Central memory CD4-positive, alpha-beta T cell (primary cell): Measurements from ENCODE around the gene GCNT4.

Source experiments
- DNase-seq: peaks from one replicate; pipeline ENCODE4 v3.0.0; 2022

The GCNT4 gene

GRCh38 chr5:75050415-75050814 lies 1.9 kb downstream of the GCNT4 start:
- no peak for DNase-seq

DNA sequence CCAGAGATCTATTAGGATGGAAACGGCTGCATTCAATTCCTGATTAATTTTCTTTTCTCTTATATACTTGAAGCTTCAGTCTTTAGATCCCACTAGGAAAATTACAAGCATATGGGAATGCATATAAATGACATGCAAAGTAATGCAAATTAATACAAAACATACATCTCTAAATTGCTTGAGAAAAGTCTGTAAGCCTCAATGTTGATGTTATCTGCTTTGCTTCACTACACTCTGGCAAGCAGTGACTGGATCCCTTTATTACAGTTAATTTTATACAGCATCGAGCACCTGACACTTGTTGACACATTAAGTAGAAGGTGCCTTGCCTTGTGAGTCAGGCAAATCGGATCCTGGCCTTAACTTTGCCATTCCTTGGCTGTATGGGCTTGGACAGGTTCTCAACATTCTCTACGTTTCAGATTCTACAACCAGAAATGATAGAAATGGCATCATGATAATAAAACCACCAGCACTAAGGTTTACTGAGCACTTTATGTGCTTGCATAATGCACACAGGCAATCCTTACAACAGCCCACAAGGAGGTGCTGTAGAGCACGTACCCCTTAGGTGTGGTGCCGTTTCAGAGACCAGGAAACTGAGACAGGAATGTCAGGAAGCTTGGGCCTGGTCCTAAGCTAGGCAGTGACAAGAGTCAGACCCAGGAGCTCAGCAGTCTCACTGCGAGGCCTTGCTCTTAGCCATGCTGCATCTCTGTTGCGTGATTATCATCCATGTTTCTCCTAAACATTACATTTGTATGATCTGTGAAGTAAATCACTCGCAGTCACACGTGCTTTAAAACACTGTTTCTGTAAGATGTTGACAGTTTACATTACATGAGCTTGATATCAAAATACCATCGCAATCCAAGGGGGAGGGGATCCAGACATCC lies 2.7 kb downstream of the GCNT4 start:
- peak; percentile 59 for DNase-seq

DNA sequence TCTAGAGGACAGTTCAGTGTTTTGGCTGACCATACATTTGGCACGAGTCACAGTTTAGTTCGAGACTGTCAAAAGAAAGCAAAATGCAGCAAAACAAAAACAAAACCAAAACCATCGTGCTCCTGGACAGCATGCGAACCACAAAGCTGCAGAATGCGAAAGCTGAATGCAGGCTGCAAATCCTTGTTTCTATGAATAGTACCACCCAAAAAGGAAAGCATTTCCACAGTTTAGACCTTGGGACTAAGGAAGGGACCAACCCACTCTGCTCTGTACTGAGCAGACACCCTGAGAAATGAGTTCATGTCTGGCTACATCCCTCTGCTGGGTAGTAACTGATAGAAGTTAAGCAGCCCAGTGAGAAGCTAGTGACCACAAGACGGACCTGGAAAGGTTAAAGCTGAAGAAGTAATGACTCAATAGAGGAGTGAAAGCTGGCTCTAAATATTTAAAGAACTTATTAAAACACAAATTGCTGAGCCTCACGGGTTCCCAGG lies 3.9 kb downstream of the GCNT4 start:
- DNase-seq = no peak

DNA sequence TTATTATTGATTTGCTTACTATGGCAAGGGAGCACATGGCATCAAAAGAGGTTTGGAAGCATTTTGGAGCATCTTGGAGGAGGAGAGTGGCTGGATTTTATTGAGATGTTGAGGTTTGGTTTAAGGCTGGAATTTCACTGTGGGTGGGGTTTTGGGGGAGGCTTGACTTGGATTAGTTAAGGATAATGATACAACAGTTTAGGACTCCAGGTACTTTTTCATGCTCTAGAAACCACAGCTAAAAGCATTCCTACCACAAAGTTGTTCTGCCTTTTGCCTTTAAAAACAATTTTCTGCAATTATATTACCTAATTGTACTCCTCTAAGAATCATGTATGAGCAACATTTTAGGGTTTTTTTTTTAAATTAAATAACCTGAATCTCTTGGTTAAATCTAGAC lies 5.0 kb downstream of the GCNT4 start:
- no peak for DNase-seq

DNA sequence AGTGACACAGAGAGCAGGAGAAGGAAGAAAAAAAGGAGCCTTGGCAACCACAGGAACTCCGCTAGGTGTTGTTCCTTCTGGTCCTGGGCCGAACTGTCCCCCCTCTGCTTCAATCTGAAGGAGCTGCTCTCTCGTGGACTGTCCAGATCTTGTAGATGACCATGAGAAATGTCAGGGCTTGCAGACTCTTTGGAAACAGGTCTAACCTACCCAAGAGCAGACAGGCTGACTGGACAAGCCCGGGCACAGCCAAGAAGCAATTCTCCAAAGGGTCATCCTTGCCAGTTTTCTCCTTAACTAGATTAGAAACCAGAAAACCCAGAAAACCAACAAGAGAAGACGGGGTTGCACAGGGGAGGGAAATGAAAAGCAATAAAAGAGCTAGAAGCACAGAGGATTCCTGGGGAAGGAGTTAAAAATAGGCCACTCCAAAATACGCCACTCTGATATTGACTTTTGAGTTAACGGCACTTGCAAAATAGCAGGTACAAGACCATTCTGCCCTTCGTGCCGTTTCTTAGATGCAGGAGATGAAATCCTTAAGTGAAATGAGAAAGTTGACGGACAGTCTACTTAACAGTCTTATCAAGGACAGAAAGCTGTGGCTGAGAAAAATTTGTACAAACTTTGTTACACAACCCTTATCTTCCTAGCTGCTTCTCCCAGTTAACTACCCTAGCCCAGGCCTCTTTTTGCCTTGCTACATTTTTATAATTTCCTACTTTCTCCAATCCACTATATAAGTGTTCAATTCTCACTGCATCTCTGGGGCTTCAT lies 5.8 kb downstream of the GCNT4 start:
- no peak for DNase-seq

DNA sequence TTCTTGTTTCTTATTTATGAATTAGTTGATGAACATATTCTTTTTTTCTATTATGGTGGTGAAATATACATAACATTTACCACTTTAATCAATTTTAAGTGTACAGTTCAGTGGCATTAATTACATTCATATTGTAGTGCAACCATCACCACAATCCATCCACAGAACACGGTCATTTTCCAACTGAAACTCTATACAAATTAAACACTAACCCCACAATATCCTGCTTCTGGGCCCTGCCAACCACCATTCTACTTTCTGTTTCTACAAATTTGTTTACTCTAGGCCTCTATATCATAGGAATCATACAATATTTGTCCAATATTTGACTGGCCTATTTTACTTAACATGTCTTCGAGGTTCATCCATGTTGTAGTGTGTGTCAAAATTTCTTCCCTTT lies 7.3 kb downstream of the GCNT4 start:
- DNase-seq = no peak

DNA sequence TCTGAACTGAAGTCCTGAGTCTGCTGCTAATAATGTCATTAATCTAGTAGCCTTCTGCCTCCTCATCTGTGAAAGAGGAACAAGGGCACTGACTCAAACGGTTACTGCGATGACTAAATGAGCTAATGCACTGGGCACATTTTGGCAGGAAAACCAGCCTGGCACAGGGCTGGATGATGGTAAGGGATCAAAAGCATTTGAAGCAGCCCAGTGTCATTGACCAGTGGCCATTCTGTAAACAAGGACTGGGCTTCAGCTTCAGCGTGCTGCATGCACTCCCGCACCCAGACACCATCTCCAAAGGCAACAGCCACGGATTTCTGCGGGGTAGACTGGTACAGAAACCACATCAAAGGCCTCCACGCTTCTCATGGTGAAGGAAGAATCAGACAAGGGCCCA lies 8.0 kb downstream of the GCNT4 start:
- DNase-seq = no peak

- DNase-seq = no peak
Measured at GRCh38 chr5:75043633-75044264, 8.6 kb downstream of the GCNT4 start.

DNA sequence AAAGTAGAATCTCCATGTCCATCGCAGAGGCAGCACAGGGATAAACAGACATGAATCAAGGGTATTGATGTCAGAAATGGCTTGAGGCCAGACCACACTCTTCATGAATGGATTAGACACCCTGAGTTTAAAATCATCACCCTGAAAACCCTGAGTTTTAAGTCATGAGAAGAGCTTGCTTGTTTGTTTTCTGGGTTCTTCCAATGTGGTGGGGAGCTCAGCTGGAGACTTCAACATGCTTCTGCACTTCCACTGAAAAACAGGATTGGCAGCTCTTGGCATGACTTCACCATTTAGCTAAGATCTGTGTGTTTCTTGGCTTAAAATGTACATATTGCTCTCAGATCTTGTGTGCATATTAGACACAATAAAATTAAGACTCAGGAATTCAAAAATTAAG lies 9.8 kb downstream of the GCNT4 start:
- DNase-seq = no peak

GRCh38 chr5:75040973-75041372 lies 11.4 kb downstream of the GCNT4 start:
- DNase-seq = no peak

DNA sequence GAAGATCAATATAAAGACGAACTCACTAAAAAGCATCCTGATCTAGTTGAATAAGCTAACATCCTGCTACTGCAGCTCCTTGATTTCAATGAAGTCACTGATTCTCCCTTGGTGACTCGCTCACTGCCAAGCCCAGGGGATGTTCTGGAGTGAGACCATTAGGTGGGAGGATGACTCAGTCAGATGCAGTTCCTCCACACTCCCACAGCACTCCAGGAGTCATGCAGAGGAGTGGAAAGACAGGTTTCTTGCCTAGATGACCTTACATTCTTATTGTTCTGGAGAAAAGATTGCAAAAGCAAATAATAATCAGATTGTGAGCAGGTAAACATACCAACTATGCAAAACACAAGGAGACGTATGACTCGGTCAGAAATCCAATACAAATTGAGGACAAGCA lies 15.3 kb downstream of the GCNT4 start:
- no peak for DNase-seq

DNA sequence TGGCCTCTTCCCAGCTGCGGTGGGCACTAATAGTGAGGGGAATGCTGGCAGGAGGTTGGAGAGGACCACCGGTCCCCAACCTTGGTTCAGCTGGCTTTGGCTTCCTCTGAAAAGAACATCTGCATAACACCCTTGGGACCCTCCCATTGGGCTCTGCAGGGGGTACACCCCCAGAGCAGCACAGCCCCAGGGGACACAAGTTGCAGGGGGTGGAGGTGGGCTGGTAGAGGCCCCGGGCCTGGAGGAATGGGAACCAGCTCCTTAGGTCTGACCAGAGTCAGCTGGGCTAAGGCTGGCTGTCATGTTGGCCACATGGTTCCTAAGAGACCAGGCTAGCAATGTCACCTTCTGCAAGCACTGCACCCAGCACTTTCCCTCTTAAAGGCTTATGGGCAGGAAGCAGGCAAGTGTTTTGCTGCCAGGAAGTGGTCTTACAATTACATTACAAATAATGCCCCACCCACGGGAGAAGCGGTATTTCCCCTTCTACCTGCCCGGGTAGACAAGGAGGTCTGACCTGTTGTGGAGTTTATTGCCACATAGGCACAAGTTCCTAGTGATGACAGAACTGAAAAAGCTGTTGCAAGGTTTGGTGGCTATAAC lies 18.1 kb downstream of the GCNT4 start:
- peak; percentile 47 for DNase-seq

- DNase-seq = no peak
Measured at GRCh38 chr5:75031366-75031765, 21.0 kb downstream of the GCNT4 start.

GRCh38 chr5:75028090-75028489 lies 24.3 kb downstream of the GCNT4 start:
- peak; percentile 40 for DNase-seq

DNA sequence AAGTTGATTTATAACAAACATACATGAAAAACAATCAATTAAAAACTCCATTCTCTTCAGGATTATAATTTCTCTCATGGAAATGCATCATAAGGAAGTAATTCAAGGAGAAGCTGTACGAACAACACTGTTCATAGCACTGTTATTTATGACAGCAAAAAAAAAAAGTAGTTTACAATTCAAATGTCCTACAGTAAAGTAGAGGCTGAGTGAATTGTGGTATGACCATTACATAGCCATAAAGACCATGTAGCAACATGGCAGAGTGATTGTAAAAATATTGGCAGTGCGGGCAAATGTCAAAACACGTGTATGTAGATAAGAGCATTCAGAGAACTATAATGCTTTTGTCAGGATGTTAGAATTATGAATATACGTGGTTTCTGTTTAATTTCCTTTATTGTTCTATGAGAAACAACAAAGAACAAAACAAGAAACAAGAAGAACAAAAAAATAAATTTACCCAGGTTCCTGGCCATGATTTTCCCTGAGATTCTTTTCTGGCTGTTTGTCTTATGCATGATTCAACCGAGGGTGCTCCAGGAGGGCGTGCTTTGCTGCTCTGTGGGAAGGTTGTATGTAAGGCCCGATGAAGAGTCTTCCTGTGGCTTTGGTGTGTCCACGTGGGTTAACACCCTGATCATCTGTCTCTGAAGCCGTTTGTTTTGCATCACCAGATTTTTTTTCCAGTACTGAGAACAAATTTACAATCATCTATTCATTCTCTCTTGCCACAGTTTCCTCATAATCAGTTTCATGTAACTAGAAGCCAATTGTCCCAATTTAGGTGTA lies 28.8 kb downstream of the GCNT4 start:
- DNase-seq = peak; percentile 27

DNA sequence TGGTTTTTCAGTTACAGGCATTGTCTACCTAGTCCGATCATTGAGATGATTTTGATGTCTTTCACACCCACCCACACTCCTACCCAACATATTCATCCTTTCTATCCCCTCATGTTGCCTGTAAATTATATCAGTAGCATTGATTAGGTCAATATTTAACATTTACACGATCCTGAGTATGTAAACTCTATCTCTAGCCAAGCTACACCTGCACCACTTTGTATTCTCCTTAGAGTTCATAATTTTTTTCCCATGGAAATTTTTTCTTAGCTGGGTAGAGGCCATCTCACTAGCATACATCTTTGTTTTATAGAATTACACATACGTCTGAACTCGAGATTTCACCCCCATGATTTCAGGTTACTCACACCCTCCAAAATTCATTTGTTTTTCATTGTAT lies 30.6 kb downstream of the GCNT4 start:
- no peak for DNase-seq

DNA sequence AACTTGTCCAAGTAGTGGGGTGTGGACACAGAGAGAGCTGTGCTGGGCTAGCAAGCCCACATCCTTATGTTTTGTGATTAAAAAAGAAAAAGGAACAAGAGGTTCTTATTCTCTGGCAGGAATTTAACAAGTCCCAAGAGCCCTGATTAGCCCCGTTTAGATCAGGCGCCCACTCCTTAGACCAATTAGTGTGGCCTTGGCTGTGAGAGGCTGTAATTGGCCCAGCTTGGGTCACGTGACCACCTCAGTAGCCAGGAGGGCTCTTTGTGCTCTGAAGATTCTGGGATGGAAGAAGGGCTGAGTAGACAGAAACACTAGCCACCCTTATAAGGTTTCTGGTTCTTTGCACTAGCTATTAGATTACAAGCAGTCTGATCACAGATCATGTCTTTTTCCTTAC lies 31.1 kb downstream of the GCNT4 start:
- DNase-seq = no peak

- no peak for DNase-seq
Measured at GRCh38 chr5:75020016-75020656, 32.2 kb downstream of the GCNT4 start.

- no peak for DNase-seq
Measured at GRCh38 chr5:75018805-75019587, 33.4 kb downstream of the GCNT4 start.

DNA sequence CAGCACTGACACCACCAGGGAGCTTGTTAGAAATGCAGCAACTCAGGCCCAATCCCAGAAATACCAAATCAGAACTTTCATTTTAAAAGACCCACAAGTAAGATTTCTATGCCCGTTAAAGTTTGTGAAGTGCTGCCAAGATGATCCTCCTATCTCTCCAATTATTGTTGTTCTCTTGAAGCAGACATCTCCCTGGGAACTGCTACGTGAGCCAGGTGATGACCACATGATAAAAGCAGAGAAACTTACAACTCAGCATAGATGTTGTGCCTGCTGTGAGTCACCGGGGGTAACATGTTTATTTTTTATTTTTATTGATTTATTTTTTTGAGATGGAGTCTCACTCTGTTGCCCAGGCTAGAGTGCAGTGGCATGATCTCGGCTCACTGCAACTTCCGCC lies 34.4 kb downstream of the GCNT4 start:
- DNase-seq = no peak

- no peak for DNase-seq
Measured at GRCh38 chr5:75016896-75017295, 35.5 kb downstream of the GCNT4 start.
